Activated B cell treated with CpG ODN at 0.5 μM for 24 hours (primary cell): ENCODE data around the gene MVD. TPM values are rescaled to one million over a fixed set of nuclear protein-coding genes. Genes with fewer than 3 reads are reported as not detected.

ENCODE experiments used
- ATAC-seq: fragments of 200-7000 bp; cut with Tn5 transposase; one replicate; pipeline ENCODE4 v1.10.0; 2021; ENCODE audit warnings: low read depth, mild to moderate bottlenecking, moderate library complexity
- CTCF ChIA-PET: fragments of 350-600 bp; sonication (Branson Sonifier 250); formaldehyde crosslinking; loops from one replicate; lab custom pipeline; 2021; ENCODE audit warnings: antibody characterized with exemption; lab: Charles Lee
- POLR2A ChIA-PET: fragments of 350-600 bp; sonication (Branson Sonifier 250); formaldehyde crosslinking; loops from one replicate; lab custom pipeline; 2021; ENCODE audit warnings: antibody characterized with exemption; lab: Charles Lee
- DNase-seq: peaks from one replicate; pipeline ENCODE4 v3.0.0; 2022
- H3K27ac Mint-ChIP-seq: one replicate; pipeline ENCODE4 v1.8.0; 2020; ENCODE audit warnings: mixed read lengths
- H3K27me3 Mint-ChIP-seq: one replicate; pipeline ENCODE4 v1.8.0; 2021; ENCODE audit warnings: mixed read lengths
- H3K36me3 Mint-ChIP-seq: one replicate; pipeline ENCODE4 v1.8.0; 2021; ENCODE audit warnings: low read depth, mixed read lengths
- H3K4me1 Mint-ChIP-seq: one replicate; pipeline ENCODE4 v1.8.0; 2021; ENCODE audit warnings: mixed read lengths
- H3K4me3 Mint-ChIP-seq: one replicate; pipeline ENCODE4 v1.8.0; 2020; ENCODE audit warnings: mild to moderate bottlenecking, mixed read lengths
- H3K9me3 Mint-ChIP-seq: one replicate; pipeline ENCODE4 v1.8.0; 2020; ENCODE audit warnings: mixed read lengths
- intact Hi-C: fragments of 100-400 bp; cut with micrococcal nuclease; formaldehyde crosslinking; loops from one replicate; pipeline ENCODE4 v1.15.1; 2024
- total RNA-seq: library from RNA; stranded (reverse); gene quantifications from 2 replicates; pipeline ENCODE4 v1.2.3, GENCODE V29; 2022
- TF ChIP-seq, protein P1 (sequence below): fragments of 200-600 bp; IDR thresholded peaks from one replicate; pipeline ENCODE4 v1.8.0; 2022; ENCODE audit warnings: antibody characterized with exemption, mild to moderate bottlenecking

MVD gene
- total RNA-seq, 1 donor from 2014 or later: 140 TPM

DNA sequence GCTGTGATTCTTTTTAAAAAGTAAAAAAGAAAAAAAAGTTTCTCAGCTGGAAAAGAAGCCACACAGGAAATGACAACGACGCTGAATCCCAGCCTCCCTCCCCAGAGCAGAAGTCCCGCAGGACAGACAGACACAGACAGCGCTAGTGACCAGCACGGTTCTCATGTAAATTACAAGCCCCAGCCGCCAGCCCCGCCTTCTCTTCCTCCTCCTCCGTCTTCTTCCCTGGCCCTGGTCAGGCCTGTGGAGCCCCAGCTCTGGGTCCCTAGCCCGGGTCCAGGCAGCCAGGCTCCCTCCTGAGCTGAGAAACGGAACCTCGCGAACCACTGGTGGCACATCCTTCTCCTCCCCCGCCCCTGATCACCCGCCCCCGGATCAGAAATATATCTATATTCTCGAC, 31.5 kb downstream of the MVD start:
- ChIA-PET CTCF (interaction anchor here (0.9 kb wide), 1 partner anchor 21 kb away, joined by 3 read pairs; no protein-coding TSS in a partner anchor), POLR2A (interaction anchor here (1.0 to 1.3 kb wide), 2 partner anchors 13 to 61 kb away, joined by 3 to 5 read pairs; partner anchors contain the start of gene ZC3H18)
- H3K4me1 Mint-ChIP-seq: peaks cover 27% of the 10 kb centered on the region
- no peak for ATAC-seq
- intact Hi-C loops: loop anchor here (10.0 kb wide), 3 partner anchors 153 to 1247 kb away; partner anchors contain the start of genes FBXO31, PIEZO1 and ZNF778
- no peak for DNase-seq
- H3K4me3 Mint-ChIP-seq: no peak overlapping the region
- H3K27me3 Mint-ChIP-seq: no peaks in the 10 kb centered on the region
- no peaks in the 10 kb centered on the region for H3K9me3 Mint-ChIP-seq
- no peak overlapping the region for H3K27ac Mint-ChIP-seq
- TF ChIP-seq, protein P1, sequence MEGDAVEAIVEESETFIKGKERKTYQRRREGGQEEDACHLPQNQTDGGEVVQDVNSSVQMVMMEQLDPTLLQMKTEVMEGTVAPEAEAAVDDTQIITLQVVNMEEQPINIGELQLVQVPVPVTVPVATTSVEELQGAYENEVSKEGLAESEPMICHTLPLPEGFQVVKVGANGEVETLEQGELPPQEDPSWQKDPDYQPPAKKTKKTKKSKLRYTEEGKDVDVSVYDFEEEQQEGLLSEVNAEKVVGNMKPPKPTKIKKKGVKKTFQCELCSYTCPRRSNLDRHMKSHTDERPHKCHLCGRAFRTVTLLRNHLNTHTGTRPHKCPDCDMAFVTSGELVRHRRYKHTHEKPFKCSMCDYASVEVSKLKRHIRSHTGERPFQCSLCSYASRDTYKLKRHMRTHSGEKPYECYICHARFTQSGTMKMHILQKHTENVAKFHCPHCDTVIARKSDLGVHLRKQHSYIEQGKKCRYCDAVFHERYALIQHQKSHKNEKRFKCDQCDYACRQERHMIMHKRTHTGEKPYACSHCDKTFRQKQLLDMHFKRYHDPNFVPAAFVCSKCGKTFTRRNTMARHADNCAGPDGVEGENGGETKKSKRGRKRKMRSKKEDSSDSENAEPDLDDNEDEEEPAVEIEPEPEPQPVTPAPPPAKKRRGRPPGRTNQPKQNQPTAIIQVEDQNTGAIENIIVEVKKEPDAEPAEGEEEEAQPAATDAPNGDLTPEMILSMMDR: no peak
- H3K36me3 Mint-ChIP-seq: peaks cover 43% of the 10 kb centered on the region

DNA sequence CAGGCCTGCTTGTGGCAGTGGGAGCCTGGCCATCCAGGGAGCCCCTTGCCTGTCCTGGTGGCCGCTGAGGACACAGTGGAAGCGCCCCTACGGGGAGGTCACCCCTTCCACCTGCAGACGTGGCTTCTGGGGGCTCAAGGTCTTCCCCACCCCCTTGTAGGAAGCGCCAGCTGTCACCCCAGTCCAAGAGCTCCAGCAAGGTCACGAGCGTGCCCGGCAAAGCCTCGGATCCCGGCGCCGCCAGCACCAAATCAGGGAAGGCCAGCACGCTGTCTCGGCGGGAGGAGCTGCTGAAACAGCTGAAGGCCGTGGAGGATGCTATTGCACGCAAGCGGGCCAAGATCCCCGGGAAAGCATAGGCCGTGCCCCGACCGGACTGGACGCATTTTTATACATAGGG, 31.9 kb downstream of the MVD start:
- Mint-ChIP-seq H3K4me3 (no peak overlapping the region), H3K9me3 (no peaks in the 10 kb centered on the region), H3K4me1 (peaks cover 23% of the 10 kb centered on the region), H3K36me3 (peaks cover 47% of the 10 kb centered on the region), H3K27me3 (no peaks in the 10 kb centered on the region), H3K27ac (no peak overlapping the region)
- ChIA-PET CTCF (interaction anchor here (0.9 kb wide), 1 partner anchor 21 kb away, joined by 3 read pairs; no protein-coding TSS in a partner anchor), POLR2A (interaction anchor here (1.0 to 1.3 kb wide), 2 partner anchors 14 to 61 kb away, joined by 3 to 5 read pairs; partner anchors contain the start of gene ZC3H18)
- ATAC-seq (no peak), DNase-seq (no peak)
- TF ChIP-seq, protein P1: no peak
- intact Hi-C loops: loop anchor here (10.0 kb wide), 3 partner anchors 154 to 1246 kb away; partner anchors contain the start of genes FBXO31, PIEZO1 and ZNF778

DNA sequence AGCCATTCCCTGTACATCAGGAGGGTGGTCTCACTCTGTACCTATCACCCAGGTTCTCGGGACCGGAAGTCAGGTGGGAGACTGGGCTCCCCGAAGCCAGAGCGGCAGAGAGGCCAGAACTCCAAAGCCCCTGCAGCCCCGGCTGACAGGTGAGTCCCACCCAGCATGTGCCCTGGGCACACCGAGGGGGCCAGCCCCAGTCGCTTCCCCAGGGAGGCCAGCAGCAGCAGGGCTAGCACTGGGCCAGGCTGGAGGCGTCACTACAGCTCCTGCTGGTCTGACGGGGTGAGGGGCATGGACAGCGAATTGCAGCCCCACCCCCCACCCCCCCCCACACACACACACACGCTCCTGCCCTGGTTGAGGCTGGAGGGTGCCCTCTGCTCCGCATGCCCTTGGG, 32.5 kb downstream of the MVD start:
- POLR2A ChIA-PET: interaction anchor here (0.7 kb wide), 2 partner anchors 54 to 94 kb away, joined by 5 to 7 read pairs; no protein-coding TSS in a partner anchor
- H3K27ac Mint-ChIP-seq: no peak overlapping the region
- intact Hi-C loops: loop anchor here (10.0 kb wide), 3 partner anchors 154 to 1246 kb away; partner anchors contain the start of genes FBXO31, PIEZO1 and ZNF778
- H3K36me3 Mint-ChIP-seq: peaks cover 51% of the 10 kb centered on the region
- CTCF ChIA-PET: no interaction called here
- no peaks in the 10 kb centered on the region for H3K27me3 Mint-ChIP-seq
- DNase-seq (no peak), ATAC-seq (no peak)
- TF ChIP-seq, protein P1: no peak
- H3K4me3 Mint-ChIP-seq: no peak overlapping the region
- H3K9me3 Mint-ChIP-seq: no peaks in the 10 kb centered on the region
- peaks cover 18% of the 10 kb centered on the region for H3K4me1 Mint-ChIP-seq

DNA sequence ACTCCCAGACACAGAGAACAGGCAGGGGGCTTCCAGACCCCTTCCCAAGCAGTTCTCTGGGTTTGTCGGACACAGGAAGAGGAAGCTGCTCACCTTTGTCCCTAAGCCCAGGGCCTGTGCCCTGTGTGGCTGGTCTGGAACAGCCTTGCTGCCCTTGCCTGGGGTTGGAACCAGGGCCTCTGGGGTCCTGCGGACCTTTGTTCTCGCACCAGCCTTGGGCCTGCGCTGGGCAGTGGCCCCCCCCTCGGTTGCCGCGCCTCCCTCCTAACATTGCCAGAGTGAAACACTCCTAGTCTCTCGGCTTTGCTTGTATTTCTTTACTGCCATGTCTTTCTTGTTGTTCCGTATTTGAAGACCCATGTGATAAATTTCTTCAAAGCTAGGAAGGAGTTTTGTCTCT, 33.1 kb downstream of the MVD start:
- H3K9me3 Mint-ChIP-seq: no peaks in the 10 kb centered on the region
- POLR2A ChIA-PET: interaction anchor here (0.7 kb wide), 2 partner anchors 55 to 95 kb away, joined by 5 to 7 read pairs; no protein-coding TSS in a partner anchor
- H3K36me3 Mint-ChIP-seq: peaks cover 55% of the 10 kb centered on the region

More for the DNA sequence above, 33.1 kb downstream of the MVD start:
- H3K4me3 Mint-ChIP-seq: no peak overlapping the region
- intact Hi-C loops: loop anchor here (10.0 kb wide), 3 partner anchors 155 to 1245 kb away; partner anchors contain the start of genes FBXO31, PIEZO1 and ZNF778
- ATAC-seq: no peak
- H3K27ac Mint-ChIP-seq: no peak overlapping the region
- no peaks in the 10 kb centered on the region for H3K27me3 Mint-ChIP-seq
- H3K4me1 Mint-ChIP-seq: peaks cover 12% of the 10 kb centered on the region
- no peak for DNase-seq
- TF ChIP-seq, protein P1: no peak
- CTCF ChIA-PET: interaction anchor here (1.4 kb wide), 1 partner anchor 26 kb away, joined by 3 read pairs; no protein-coding TSS in a partner anchor
